Adrenal gland (tissue), 5 donors: ENCODE results near the gene CDH4.

Source experiments
- POLR2A ChIP-seq, 2 donors: fragments of 450-650 bp; IDR thresholded peaks; one replicate each; pipeline ENCODE4 v1.6.1; 2017; ENCODE audit warnings: antibody characterized with exemption in 2 of 2, mild to moderate bottlenecking in 2 of 2, moderate library complexity in 1 of 2
- TF ChIP-seq, protein P1 (sequence below), 6 experiments: fragments of 450-650 bp in 4 of 6; fragments of 200-600 bp in 2 of 6; sonication (generic) in 1 of 6; IDR thresholded peaks; 1 replicate in 5 of 6; 2 replicates in 1 of 6; pipeline versions ENCODE4 v1.5.1 to v1.8.0; 2016 to 2021; ENCODE audit warnings: antibody characterized with exemption in 6 of 6, mild to moderate bottlenecking in 2 of 6, moderate library complexity in 1 of 6
- donor health status: DM: no; HTN: no; CAD: no.

DNA sequence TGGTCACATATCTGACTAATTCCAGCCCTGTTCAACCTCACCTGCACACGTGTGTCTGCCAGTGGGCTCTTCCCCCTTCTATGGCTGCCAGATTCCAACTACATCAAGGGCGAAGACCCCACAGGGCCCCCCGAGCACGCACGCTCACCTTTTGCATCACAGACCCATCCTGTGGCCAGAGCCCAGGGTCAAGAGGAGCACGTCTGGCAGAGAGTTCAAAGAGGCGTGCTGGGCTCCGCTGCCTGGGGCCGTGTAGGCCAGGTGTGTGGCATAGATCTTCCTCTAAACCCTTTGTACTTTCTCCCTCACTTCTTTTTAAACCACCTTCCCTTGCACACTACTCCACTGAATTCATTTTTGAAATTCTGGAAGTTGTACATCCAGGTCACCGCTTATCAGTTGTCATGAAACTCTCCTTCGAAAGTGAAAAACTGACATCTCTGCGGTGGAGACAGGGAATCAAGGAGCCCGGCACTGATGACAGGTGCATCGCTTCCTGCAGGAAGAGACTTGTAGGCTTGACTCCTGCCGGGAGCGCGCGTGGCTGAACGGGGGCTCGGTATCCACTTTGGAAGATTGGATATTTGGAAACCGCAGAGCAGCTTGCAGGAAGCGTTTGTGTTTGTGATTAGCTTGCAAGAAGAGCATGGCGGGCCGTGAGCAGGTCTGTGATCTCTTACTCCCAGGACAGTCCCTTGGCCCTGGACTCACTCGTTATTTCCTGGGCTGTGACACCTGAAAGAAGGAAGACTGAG is 397.2 kb downstream of the CDH4 start:
- TF ChIP-seq, protein P1, sequence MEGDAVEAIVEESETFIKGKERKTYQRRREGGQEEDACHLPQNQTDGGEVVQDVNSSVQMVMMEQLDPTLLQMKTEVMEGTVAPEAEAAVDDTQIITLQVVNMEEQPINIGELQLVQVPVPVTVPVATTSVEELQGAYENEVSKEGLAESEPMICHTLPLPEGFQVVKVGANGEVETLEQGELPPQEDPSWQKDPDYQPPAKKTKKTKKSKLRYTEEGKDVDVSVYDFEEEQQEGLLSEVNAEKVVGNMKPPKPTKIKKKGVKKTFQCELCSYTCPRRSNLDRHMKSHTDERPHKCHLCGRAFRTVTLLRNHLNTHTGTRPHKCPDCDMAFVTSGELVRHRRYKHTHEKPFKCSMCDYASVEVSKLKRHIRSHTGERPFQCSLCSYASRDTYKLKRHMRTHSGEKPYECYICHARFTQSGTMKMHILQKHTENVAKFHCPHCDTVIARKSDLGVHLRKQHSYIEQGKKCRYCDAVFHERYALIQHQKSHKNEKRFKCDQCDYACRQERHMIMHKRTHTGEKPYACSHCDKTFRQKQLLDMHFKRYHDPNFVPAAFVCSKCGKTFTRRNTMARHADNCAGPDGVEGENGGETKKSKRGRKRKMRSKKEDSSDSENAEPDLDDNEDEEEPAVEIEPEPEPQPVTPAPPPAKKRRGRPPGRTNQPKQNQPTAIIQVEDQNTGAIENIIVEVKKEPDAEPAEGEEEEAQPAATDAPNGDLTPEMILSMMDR (IDR thresholded peaks at IDR 0.05), result no peak
- no peak for TF ChIP-seq POLR2A (IDR thresholded peaks at IDR 0.05)
